WTC11 (cell line): ENCODE data around the gene PTPN4. TPM values are rescaled to one million over a fixed set of nuclear protein-coding genes. Genes with fewer than 3 reads are reported as not detected.

Experiments
- ATAC-seq: fragments of 200-7000 bp; cut with Tn5 transposase; 2 replicates; pipeline ENCODE4 v1.10.0; 2021; ENCODE audit warnings: mild to moderate bottlenecking, moderate library complexity
- CTCF ChIA-PET: fragments of 300-600 bp; sonication (Branson Sonifier 250); formaldehyde crosslinking; loops from one replicate; lab custom pipeline; 2021; ENCODE audit warnings: antibody characterized with exemption; lab: Charles Lee
- POLR2A ChIA-PET: fragments of 350-600 bp; sonication (Branson Sonifier 250); formaldehyde crosslinking; loops from one replicate; lab custom pipeline; 2021; ENCODE audit warnings: antibody characterized with exemption; lab: Charles Lee
- DNase-seq: peaks from one replicate; pipeline ENCODE4 v3.0.0; 2021; ENCODE audit warnings: low spot score
- H3K27ac Mint-ChIP-seq: 2 replicates; pipeline ENCODE4 v1.8.0; 2021; ENCODE audit warnings: mixed read lengths
- H3K27me3 Mint-ChIP-seq: 2 replicates; pipeline ENCODE4 v1.8.0; 2021; ENCODE audit warnings: low read depth, mild to moderate bottlenecking, moderate library complexity, mixed read lengths
- H3K36me3 Mint-ChIP-seq: 2 replicates; pipeline ENCODE4 v1.8.0; 2021; ENCODE audit warnings: mixed read lengths
- H3K4me1 Mint-ChIP-seq: 2 replicates; pipeline ENCODE4 v1.8.0; 2022; ENCODE audit warnings: mixed read lengths
- H3K4me3 Mint-ChIP-seq: 2 replicates; pipeline ENCODE4 v1.8.0; 2021; ENCODE audit warnings: mild to moderate bottlenecking, moderate library complexity, mixed read lengths
- H3K9me3 Mint-ChIP-seq: 2 replicates; pipeline ENCODE4 v1.8.0; 2021; ENCODE audit warnings: mixed read lengths
- AFF4 ChIP-seq: sonication (generic); formaldehyde crosslinking; IDR thresholded peaks from 2 replicates; pipeline ENCODE4 v1.8.1; 2023; ENCODE audit warnings: mild to moderate bottlenecking, missing genetic modification reagents, borderline replicate concordance
- FOXJ3 ChIP-seq: sonication (generic); formaldehyde crosslinking; IDR thresholded peaks from 2 replicates; pipeline ENCODE4 v1.9.0; 2021; ENCODE audit warnings: missing genetic modification reagents, mild to moderate bottlenecking, borderline replicate concordance
- FOXP1 ChIP-seq: sonication (generic); formaldehyde crosslinking; IDR thresholded peaks from 2 replicates; pipeline ENCODE4 v1.8.0; 2022; ENCODE audit warnings: missing genetic modification reagents, mild to moderate bottlenecking, moderate library complexity, borderline replicate concordance
- GABPB1 ChIP-seq: sonication (generic); formaldehyde crosslinking; IDR thresholded peaks from 2 replicates; pipeline ENCODE4 v1.8.1; 2023; ENCODE audit warnings: mild to moderate bottlenecking, missing genetic modification reagents
- NR2C2 ChIP-seq: sonication (generic); formaldehyde crosslinking; IDR thresholded peaks from 2 replicates; pipeline ENCODE4 v1.8.0; 2022; ENCODE audit warnings: mild to moderate bottlenecking, missing genetic modification reagents
- PRRX2 ChIP-seq: fragments of 250-450 bp; sonication (Bioruptor Pico); IDR thresholded peaks from 2 replicates; pipeline ENCODE4 v1.8.0; 2021; ENCODE audit warnings: mild to moderate bottlenecking
- RELA ChIP-seq: sonication (generic); formaldehyde crosslinking; IDR thresholded peaks from 2 replicates; pipeline ENCODE4 v1.8.1; 2022; ENCODE audit warnings: missing genetic modification reagents, mild to moderate bottlenecking, borderline replicate concordance
- SMAD4 ChIP-seq: sonication (generic); formaldehyde crosslinking; IDR thresholded peaks from 2 replicates; pipeline ENCODE4 v1.8.0; 2022; ENCODE audit warnings: mild to moderate bottlenecking, missing genetic modification reagents
- STAT6 ChIP-seq: sonication (generic); formaldehyde crosslinking; conservative IDR thresholded peaks from 2 replicates; pipeline ENCODE4 v1.8.1; 2023; ENCODE audit warnings: mild to moderate bottlenecking, low read depth, missing genetic modification reagents, moderate library complexity
- TCF7 ChIP-seq: sonication (generic); formaldehyde crosslinking; IDR thresholded peaks from 2 replicates; pipeline ENCODE4 v1.8.0; 2022; ENCODE audit warnings: mild to moderate bottlenecking, low read depth, missing genetic modification reagents, moderate library complexity
- ZBTB43 ChIP-seq: sonication (generic); formaldehyde crosslinking; IDR thresholded peaks from 2 replicates; pipeline ENCODE4 v1.8.1; 2023; ENCODE audit warnings: mild to moderate bottlenecking, missing genetic modification reagents
- ZMAT4 ChIP-seq: fragments of 250-450 bp; sonication (Bioruptor Pico); IDR thresholded peaks from 2 replicates; pipeline ENCODE4 v1.9.0; 2021; ENCODE audit warnings: mild to moderate bottlenecking
- ZNF138 ChIP-seq: sonication (generic); formaldehyde crosslinking; conservative IDR thresholded peaks from 2 replicates; pipeline ENCODE4 v1.8.1; 2022; ENCODE audit warnings: mild to moderate bottlenecking, moderate library complexity, missing genetic modification reagents
- ZNF232 ChIP-seq: sonication (generic); formaldehyde crosslinking; IDR thresholded peaks from 2 replicates; pipeline ENCODE4 v1.8.0; 2022; ENCODE audit warnings: mild to moderate bottlenecking, missing genetic modification reagents
- ZNF416 ChIP-seq: fragments of 250-450 bp; sonication (Bioruptor Pico); IDR thresholded peaks from 2 replicates; pipeline ENCODE4 v1.9.0; 2021; ENCODE audit warnings: mild to moderate bottlenecking, inconsistent platforms
- ZSCAN18 ChIP-seq: fragments of 250-450 bp; sonication (Bioruptor Pico); IDR thresholded peaks from 2 replicates; pipeline ENCODE4 v2.1.2; 2022; ENCODE audit warnings: mild to moderate bottlenecking, moderate library complexity
- total RNA-seq: library from RNA; stranded (reverse); gene quantifications from 3 replicates; pipeline ENCODE4 v1.2.3, GENCODE V29; 2021

PTPN4 gene
- total RNA-seq, 1 experiment from 2014 or later = 85.8 TPM

- TF ChIP-seq ZBTB43 (CRISPR knock-in tag) = no peak
- TF ChIP-seq ZMAT4 (CRISPR knock-in tag) = no peak
- no peak for TF ChIP-seq AFF4 (CRISPR knock-in tag)
- TF ChIP-seq RELA = no peak
- no peak for TF ChIP-seq TCF7 (CRISPR knock-in tag)
Measured at GRCh38 chr2:120029672-120030640, 270.2 kb downstream of the PTPN4 start (continued).

- ATAC-seq = no peak
- CTCF ChIA-PET = no interaction called here
- peaks cover 1% of the 10 kb centered on the region; the same call in 1 of the 2 replicates for H3K9me3 Mint-ChIP-seq
- H3K27ac Mint-ChIP-seq = no peak overlapping the region
- no peak for TF ChIP-seq FOXP1
- no peak for TF ChIP-seq PRRX2 (CRISPR knock-in tag)
- no peak for TF ChIP-seq FOXJ3 (CRISPR knock-in tag)
- no peak for TF ChIP-seq ZSCAN18 (CRISPR knock-in tag)
- TF ChIP-seq STAT6 (CRISPR knock-in tag) = no peak
- no peak for TF ChIP-seq GABPB1 (CRISPR knock-in tag)
- no peak for TF ChIP-seq SMAD4 (CRISPR knock-in tag)
- no peak for TF ChIP-seq ZNF416 (CRISPR knock-in tag)
- no peak for TF ChIP-seq NR2C2 (CRISPR knock-in tag)
- TF ChIP-seq ZNF138 (CRISPR knock-in tag) = no peak
- no peak for TF ChIP-seq ZNF232 (CRISPR knock-in tag)
- POLR2A ChIA-PET = no interaction called here
- DNase-seq = no peak
- no peak overlapping the region for H3K4me3 Mint-ChIP-seq
- peaks cover 33% of the 10 kb centered on the region for H3K4me1 Mint-ChIP-seq
- peaks cover 2% of the 10 kb centered on the region; the same call in 1 of the 2 replicates for H3K36me3 Mint-ChIP-seq
- H3K27me3 Mint-ChIP-seq = no peaks in the 10 kb centered on the region
Measured at GRCh38 chr2:120032297-120032696, 272.6 kb downstream of the PTPN4 start.

Other genes with a start within 250 kb of the PTPN4 start
- gene SCTR, start 235.4 kb upstream of the PTPN4 start, total RNA-seq = 0.09 to 0.18 TPM in 2 of 3 replicates, not detected in the other
- gene CFAP221, start 215.5 kb upstream of the PTPN4 start, total RNA-seq = 0.14 to 0.94 TPM (median 0.35 TPM) in 3 replicates
- 33.5 to 41.1 TPM (median 34.1 TPM) in 3 replicates for gene TMEM177, start 80.7 kb upstream of the PTPN4 start, total RNA-seq